Activated CD8-positive, alpha-beta T cell treated with anti-CD3 and anti-CD28 coated beads for 36 hours (primary cell): Measurements from ENCODE around the gene ZMYM4. TPM values are rescaled to one million over a fixed set of nuclear protein-coding genes. Genes with fewer than 3 reads are reported as not detected.

Experiments used
- ATAC-seq: fragments of 200-7000 bp; cut with Tn5 transposase; one replicate; pipeline ENCODE4 v1.10.0; 2021; ENCODE audit warnings: mild to moderate bottlenecking, moderate library complexity
- CTCF ChIA-PET: fragments of 350-600 bp; sonication (Branson Sonifier 250); formaldehyde crosslinking; loops from one replicate; lab custom pipeline; 2021; ENCODE audit warnings: antibody characterized with exemption; lab: Charles Lee
- POLR2A ChIA-PET: fragments of 350-600 bp; sonication (Branson Sonifier 250); formaldehyde crosslinking; loops from one replicate; lab custom pipeline; 2021; ENCODE audit warnings: antibody characterized with exemption; lab: Charles Lee
- DNase-seq: peaks from one replicate; pipeline ENCODE4 v3.0.0-alpha.2; 2020
- H3K27ac Mint-ChIP-seq: one replicate; pipeline ENCODE4 v1.8.0; 2021; ENCODE audit warnings: mild to moderate bottlenecking, mixed read lengths
- H3K27me3 Mint-ChIP-seq: one replicate; pipeline ENCODE4 v1.8.0; 2021; ENCODE audit warnings: mixed read lengths
- H3K36me3 Mint-ChIP-seq: one replicate; pipeline ENCODE4 v1.8.0; 2021; ENCODE audit warnings: low read depth, mixed read lengths
- H3K4me1 Mint-ChIP-seq: one replicate; pipeline ENCODE4 v1.8.0; 2021; ENCODE audit warnings: low read depth, mixed read lengths
- H3K4me3 Mint-ChIP-seq: one replicate; pipeline ENCODE4 v1.8.0; 2021; ENCODE audit warnings: mild to moderate bottlenecking, moderate library complexity, mixed read lengths
- H3K9me3 Mint-ChIP-seq: one replicate; pipeline ENCODE4 v1.8.0; 2021; ENCODE audit warnings: mixed read lengths
- intact Hi-C: fragments of 100-400 bp; cut with micrococcal nuclease; formaldehyde crosslinking; loops from one replicate; pipeline ENCODE4 v1.10.0; 2022
- total RNA-seq, 2 experiments: library from RNA; stranded (reverse); gene quantifications; one replicate each; pipeline ENCODE4 v1.2.3, GENCODE V29; 2021
- TF ChIP-seq, protein P1 (sequence below): fragments of 200-600 bp; IDR thresholded peaks from one replicate; pipeline ENCODE4 v1.8.0; 2022; ENCODE audit warnings: antibody characterized with exemption, mild to moderate bottlenecking

ZMYM4 gene
- total RNA-seq, 2 experiments from 2014 or later, result 26.0 to 31.6 TPM

DNA sequence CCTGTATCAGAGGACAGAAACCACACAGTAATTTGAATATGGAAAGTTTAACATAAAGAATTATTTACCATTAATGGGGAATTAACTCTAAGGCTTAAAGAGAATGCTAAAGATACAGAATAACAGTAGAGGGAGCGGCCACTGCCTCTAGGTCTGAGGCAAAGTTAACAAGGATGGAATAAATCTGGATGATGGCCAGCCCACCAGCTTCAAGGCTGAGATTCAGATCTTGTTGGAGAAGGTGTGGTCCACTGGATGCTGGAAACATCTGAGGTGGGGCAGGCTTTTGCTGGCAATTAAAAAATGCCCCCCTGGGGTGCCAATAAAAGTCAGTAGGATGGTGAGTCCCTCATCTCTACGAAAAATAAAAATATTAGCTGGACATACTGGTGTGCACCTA lies 29.4 kb downstream of the ZMYM4 start:
- Mint-ChIP-seq H3K27ac (no peak overlapping the region), H3K4me1 (peaks cover 5% of the 10 kb centered on the region), H3K9me3 (no peaks in the 10 kb centered on the region), H3K27me3 (no peaks in the 10 kb centered on the region), H3K36me3 (peaks cover 5% of the 10 kb centered on the region), H3K4me3 (no peak overlapping the region)
- ATAC-seq, result no peak
- CTCF ChIA-PET, result interaction anchor here (0.8 to 2.3 kb wide), 2 partner anchors 22 to 96 kb away, joined by 3 to 16 read pairs; no protein-coding TSS in a partner anchor
- DNase-seq, result no peak
- intact Hi-C loops, result loop anchor here (5.0 kb wide), 1 partner anchor 96 kb away; no protein-coding TSS in a partner anchor
- POLR2A ChIA-PET, result interaction anchor here (0.9 kb wide), 1 partner anchor 8 kb away, joined by 3 read pairs; no protein-coding TSS in a partner anchor
- TF ChIP-seq, protein P1, sequence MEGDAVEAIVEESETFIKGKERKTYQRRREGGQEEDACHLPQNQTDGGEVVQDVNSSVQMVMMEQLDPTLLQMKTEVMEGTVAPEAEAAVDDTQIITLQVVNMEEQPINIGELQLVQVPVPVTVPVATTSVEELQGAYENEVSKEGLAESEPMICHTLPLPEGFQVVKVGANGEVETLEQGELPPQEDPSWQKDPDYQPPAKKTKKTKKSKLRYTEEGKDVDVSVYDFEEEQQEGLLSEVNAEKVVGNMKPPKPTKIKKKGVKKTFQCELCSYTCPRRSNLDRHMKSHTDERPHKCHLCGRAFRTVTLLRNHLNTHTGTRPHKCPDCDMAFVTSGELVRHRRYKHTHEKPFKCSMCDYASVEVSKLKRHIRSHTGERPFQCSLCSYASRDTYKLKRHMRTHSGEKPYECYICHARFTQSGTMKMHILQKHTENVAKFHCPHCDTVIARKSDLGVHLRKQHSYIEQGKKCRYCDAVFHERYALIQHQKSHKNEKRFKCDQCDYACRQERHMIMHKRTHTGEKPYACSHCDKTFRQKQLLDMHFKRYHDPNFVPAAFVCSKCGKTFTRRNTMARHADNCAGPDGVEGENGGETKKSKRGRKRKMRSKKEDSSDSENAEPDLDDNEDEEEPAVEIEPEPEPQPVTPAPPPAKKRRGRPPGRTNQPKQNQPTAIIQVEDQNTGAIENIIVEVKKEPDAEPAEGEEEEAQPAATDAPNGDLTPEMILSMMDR, result no peak

DNA sequence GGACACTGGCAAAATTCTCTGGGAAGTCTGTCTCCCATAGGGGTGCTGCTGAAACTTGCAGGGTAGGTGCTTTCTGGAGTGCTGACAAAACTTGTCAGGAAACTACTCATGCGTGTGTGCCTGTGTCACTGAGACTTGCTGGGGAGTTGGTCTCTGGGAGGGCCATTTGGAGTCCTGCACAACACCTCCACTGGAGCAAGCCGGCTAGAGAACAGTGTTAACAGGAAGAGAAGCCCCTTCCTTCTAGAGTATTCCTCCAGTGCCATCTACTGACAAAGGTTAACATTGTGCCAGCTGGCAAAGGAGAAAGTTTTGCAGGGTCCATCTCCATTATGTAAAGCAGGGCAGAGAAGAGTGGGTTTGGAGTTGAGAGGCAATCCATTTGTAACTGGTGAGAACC lies 30.0 kb downstream of the ZMYM4 start:
- TF ChIP-seq, protein P1, result peak; percentile 38
- H3K36me3 Mint-ChIP-seq, result peaks cover 5% of the 10 kb centered on the region
- peaks cover 5% of the 10 kb centered on the region for H3K4me1 Mint-ChIP-seq
- H3K27me3 Mint-ChIP-seq, result no peaks in the 10 kb centered on the region
- intact Hi-C loops, result loop anchor here (5.0 kb wide), 1 partner anchor 96 kb away; no protein-coding TSS in a partner anchor
- H3K4me3 Mint-ChIP-seq, result no peak overlapping the region
- POLR2A ChIA-PET, result interaction anchor here (0.9 kb wide), 1 partner anchor 9 kb away, joined by 3 read pairs; no protein-coding TSS in a partner anchor
- H3K27ac Mint-ChIP-seq, result no peak overlapping the region
- H3K9me3 Mint-ChIP-seq, result no peaks in the 10 kb centered on the region
- CTCF ChIA-PET, result interaction anchor here (0.9 to 2.3 kb wide), 2 partner anchors 97 to 100 kb away, joined by 3 to 16 read pairs; no protein-coding TSS in a partner anchor
- peak; percentile 67 for ATAC-seq
- peak; percentile 28 for DNase-seq

DNA sequence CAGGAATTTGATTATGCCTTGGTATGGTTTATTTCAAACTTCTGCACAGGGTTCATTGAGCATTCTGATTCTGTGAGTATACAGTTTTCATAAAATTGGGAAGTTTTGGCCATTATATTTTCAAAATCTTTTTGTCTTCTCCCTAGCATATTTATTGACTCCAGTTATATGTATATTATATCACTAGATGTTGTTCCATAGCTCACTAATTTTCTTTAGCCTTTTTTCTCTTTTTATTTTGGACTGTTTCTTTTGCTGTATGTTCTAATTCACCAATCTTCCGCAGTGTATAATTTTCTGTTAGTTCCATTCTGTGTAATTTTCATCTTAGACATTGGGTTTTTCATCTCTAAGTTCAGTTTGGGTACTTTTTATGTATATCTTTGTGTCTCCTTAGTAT lies 31.9 kb downstream of the ZMYM4 start:
- DNase-seq, result no peak
- Mint-ChIP-seq H3K27ac (no peak overlapping the region), H3K9me3 (no peaks in the 10 kb centered on the region), H3K36me3 (peaks cover 7% of the 10 kb centered on the region), H3K4me1 (peaks cover 5% of the 10 kb centered on the region), H3K4me3 (no peak overlapping the region), H3K27me3 (no peaks in the 10 kb centered on the region)
- intact Hi-C loops, result no loop called here
- ChIA-PET CTCF (interaction anchor here (0.9 to 1.8 kb wide), 4 partner anchors 9 to 448 kb away, joined by 3 to 7 read pairs (median 3); no protein-coding TSS in a partner anchor), POLR2A (no interaction called here)
- no peak for ATAC-seq
- TF ChIP-seq, protein P1, result no peak

DNA sequence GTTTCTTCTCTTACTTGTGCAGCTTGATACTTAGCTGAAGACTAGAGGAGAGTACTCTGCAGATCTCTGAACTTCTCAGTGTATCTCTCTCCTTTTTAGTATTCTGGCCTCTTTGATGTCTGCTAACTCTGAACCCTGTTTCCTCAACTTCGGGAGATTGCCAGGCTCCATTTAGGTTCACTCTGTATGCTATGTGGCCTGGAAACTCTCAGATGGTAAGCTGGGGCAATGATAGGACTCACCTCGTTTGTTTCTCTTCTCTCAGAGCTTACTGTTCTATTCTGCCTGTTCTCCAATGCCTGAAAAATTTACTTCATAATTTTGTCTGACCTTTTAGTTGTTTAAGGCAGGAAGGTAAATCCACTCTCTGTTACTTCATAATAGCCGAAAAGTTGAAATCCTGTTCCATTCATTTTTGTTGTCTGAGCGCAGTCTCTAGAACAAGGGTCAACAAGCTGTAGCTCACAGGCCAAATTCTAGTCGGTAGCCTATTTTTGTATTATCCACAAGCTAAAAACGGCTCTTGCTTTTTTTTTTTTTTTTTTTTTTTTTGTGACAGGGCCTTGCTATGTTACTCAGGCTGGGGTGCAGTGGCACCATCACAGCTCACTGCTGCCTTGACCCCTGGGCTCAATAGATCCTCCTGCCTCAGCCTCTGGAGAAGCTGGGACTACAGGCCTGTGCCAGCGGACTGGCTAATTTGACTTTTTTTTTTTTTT lies 33.3 kb downstream of the ZMYM4 start:
- POLR2A ChIA-PET, result interaction anchor here (0.5 kb wide), 1 partner anchor 99 kb away, joined by 3 read pairs; no protein-coding TSS in a partner anchor
- no peak for ATAC-seq
- H3K4me1 Mint-ChIP-seq, result peaks cover 8% of the 10 kb centered on the region

More for the DNA sequence above, 33.3 kb downstream of the ZMYM4 start:
- Mint-ChIP-seq H3K36me3 (peaks cover 4% of the 10 kb centered on the region), H3K9me3 (no peaks in the 10 kb centered on the region), H3K27me3 (no peaks in the 10 kb centered on the region), H3K27ac (no peak overlapping the region), H3K4me3 (no peak overlapping the region)
- TF ChIP-seq, protein P1, result no peak
- CTCF ChIA-PET, result interaction anchor here (0.7 to 1.8 kb wide), 3 partner anchors 11 to 100 kb away, joined by 4 to 7 read pairs (median 4); no protein-coding TSS in a partner anchor
- intact Hi-C loops, result no loop called here
- DNase-seq, result no peak
